Adipose tissue (tissue), 3 donors: ENCODE measurements around the gene RETN. TPM values are rescaled to one million over a fixed set of nuclear protein-coding genes. Genes with fewer than 3 reads are reported as not detected.

Experiments used
- polyA plus RNA-seq, 3 donors: library from polyadenylated mRNA; stranded (reverse); fragments of 200-250 nt; gene quantifications; one replicate each; pipeline ENCODE4 v1.2.3, GENCODE V29; 2013
- donor health status: healthy with polysubstance abuse.
- donor health status: Bipolar disorder and iron deficiency.
- donor health status: healthy.

RETN gene
- polyA plus RNA-seq, 3 donors = 5.0 to 20.0 (median 15.1) TPM

Other genes with a start within 250 kb of the RETN start
- gene PEX11G, start 180.0 kb upstream of the RETN start, polyA plus RNA-seq = 1 to 10 TPM; 4.0 to 7.8 (median 7.0) TPM
- gene ZNF358, start 152.9 kb upstream of the RETN start, polyA plus RNA-seq = 10 to 100 TPM; 21.4 to 62.9 (median 49.1) TPM
- 10 to 100 TPM; 12.1 to 38.2 (median 34.3) TPM for gene MCOLN1, start 146.4 kb upstream of the RETN start, polyA plus RNA-seq
- 10 to 100 TPM; 18.0 to 31.3 (median 30.7) TPM for gene PNPLA6, start 133.3 kb upstream of the RETN start, polyA plus RNA-seq
- 10 to 100 TPM in 1 of 3 donors, 1 to 10 TPM in 1, under 1 TPM in 1; 0.11 to 23.1 (median 2.2) TPM for gene CAMSAP3, start 73.2 kb upstream of the RETN start, polyA plus RNA-seq
- 10 to 100 TPM; 23.3 to 33.7 (median 29.4) TPM for gene XAB2, start 39.5 kb upstream of the RETN start, polyA plus RNA-seq
- 100 to 1,000 TPM in 1 of 3 donors, 10 to 100 TPM in 2; 39.6 to 101 (median 62.3) TPM for gene PET100, start 39.3 kb upstream of the RETN start, polyA plus RNA-seq
- gene PCP2, start 35.3 kb upstream of the RETN start, polyA plus RNA-seq = 1 to 10 TPM in 1 of 3 donors, under 1 TPM in 1, not detected in 1; 0.10 to 3.7 TPM
- 100 to 1,000 TPM in 1 of 3 donors, 10 to 100 TPM in 2; 43.6 to 114 (median 83.1) TPM for gene STXBP2, start 31.9 kb upstream of the RETN start, polyA plus RNA-seq
- 10 to 100 TPM in 2 of 3 donors, under 1 TPM in 1; 0.76 to 36.0 (median 20.8) TPM for gene MCEMP1, start 8.0 kb downstream of the RETN start, polyA plus RNA-seq
- 100 to 1,000 TPM in 1 of 3 donors, 10 to 100 TPM in 2; 58.0 to 146 (median 75.1) TPM for gene TRAPPC5, start 11.8 kb downstream of the RETN start, polyA plus RNA-seq
- gene FCER2, start 33.1 kb downstream of the RETN start, polyA plus RNA-seq = under 1 TPM; 0.22 to 0.39 (median 0.38) TPM
- gene CLEC4G, start 63.1 kb downstream of the RETN start, polyA plus RNA-seq = 10 to 100 TPM in 1 of 3 donors, 1 to 10 TPM in 2; 2.7 to 21.5 (median 7.2) TPM
- 10 to 100 TPM in 2 of 3 donors, 1 to 10 TPM in 1; 1.3 to 12.8 (median 12.7) TPM for gene CD209, start 78.5 kb downstream of the RETN start, polyA plus RNA-seq
- 1 to 10 TPM in 1 of 3 donors, under 1 TPM in 1, not detected in 1; 0.16 to 3.7 TPM for gene CLEC4M, start 94.2 kb downstream of the RETN start, polyA plus RNA-seq
- 10 to 100 TPM in 1 of 3 donors, 1 to 10 TPM in 2; 3.9 to 10.2 (median 8.4) TPM for gene EVI5L, start 161.2 kb downstream of the RETN start, polyA plus RNA-seq
- gene PRR36, start 205.3 kb downstream of the RETN start, polyA plus RNA-seq = under 1 TPM in 2 of 3 donors, not detected in 1; 0.04 to 0.78 TPM
- 1 to 10 TPM in 1 of 3 donors, under 1 TPM in 2; 0.22 to 4.1 (median 0.61) TPM for gene LRRC8E, start 219.5 kb downstream of the RETN start, polyA plus RNA-seq
- 10 to 100 TPM; 15.3 to 33.0 (median 20.4) TPM for gene MAP2K7, start 234.8 kb downstream of the RETN start, polyA plus RNA-seq
- 1 to 10 TPM in 1 of 3 donors, under 1 TPM in 1, not detected in 1; 0.07 to 1.0 TPM for gene TGFBR3L, start 245.8 kb downstream of the RETN start, polyA plus RNA-seq